ENCODE measurements around the gene CCDC57. TPM values are rescaled to one million over a fixed set of nuclear protein-coding genes. Genes with fewer than 3 reads are reported as not detected.

CCDC57 gene
- total and polyA plus RNA-seq, 9 of the 15 experiments (the other 6 are each of a cell fraction or from before 2014, with no cell fraction given): 0.83 to 36.2 (median 13.6) TPM

DNA sequence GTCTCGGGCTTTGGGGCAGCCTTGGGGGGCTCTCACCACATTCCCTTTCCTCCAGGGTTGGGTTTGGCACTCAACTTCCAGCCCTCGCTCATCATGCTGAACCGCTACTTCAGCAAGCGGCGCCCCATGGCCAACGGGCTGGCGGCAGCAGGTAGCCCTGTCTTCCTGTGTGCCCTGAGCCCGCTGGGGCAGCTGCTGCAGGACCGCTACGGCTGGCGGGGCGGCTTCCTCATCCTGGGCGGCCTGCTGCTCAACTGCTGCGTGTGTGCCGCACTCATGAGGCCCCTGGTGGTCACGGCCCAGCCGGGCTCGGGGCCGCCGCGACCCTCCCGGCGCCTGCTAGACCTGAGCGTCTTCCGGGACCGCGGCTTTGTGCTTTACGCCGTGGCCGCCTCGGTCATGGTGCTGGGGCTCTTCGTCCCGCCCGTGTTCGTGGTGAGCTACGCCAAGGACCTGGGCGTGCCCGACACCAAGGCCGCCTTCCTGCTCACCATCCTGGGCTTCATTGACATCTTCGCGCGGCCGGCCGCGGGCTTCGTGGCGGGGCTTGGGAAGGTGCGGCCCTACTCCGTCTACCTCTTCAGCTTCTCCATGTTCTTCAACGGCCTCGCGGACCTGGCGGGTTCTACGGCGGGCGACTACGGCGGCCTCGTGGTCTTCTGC, 24.6 kb upstream of the CCDC57 start (continued):
- TF ChIP-seq FIP1L1 (IDR thresholded peaks at IDR 0.05; ENCODE audit: low read depth, low read length, poor library complexity, severe bottlenecking): no peak
- no peak for TF ChIP-seq SRSF3 (IDR thresholded peaks at IDR 0.05; ENCODE audit: insufficient read depth, low read length)
- no peak for TF ChIP-seq ASH1L (IDR thresholded peaks at IDR 0.05; ENCODE audit: borderline replicate concordance, low read depth, partially characterized antibody)
- no peak; the same call in 1 of the 2 replicates for TF ChIP-seq ZFX (CRISPR knock-in tag; IDR thresholded peaks at IDR 0.05)
- no peak for TF ChIP-seq ZNF79 (CRISPR knock-in tag; IDR thresholded peaks at IDR 0.05; ENCODE audit: low read depth)
- TF ChIP-seq, protein P1, sequence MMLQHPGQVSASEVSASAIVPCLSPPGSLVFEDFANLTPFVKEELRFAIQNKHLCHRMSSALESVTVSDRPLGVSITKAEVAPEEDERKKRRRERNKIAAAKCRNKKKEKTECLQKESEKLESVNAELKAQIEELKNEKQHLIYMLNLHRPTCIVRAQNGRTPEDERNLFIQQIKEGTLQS (IDR thresholded peaks at IDR 0.05): peak; percentile 17; the same call in 1 of the 2 replicates
- TF ChIP-seq, protein P1 (CRISPR knock-in tag; conservative IDR thresholded peaks at IDR 0.05): no peak
- TF ChIP-seq JUND (IDR thresholded peaks at IDR 0.05; ENCODE audit: borderline replicate concordance, low read depth, low read length): no peak
- no peak for TF ChIP-seq JUND (tag; IDR thresholded peaks at IDR 0.05; ENCODE audit: borderline replicate concordance, low read depth, low read length)
- TF ChIP-seq SIN3B (IDR thresholded peaks at IDR 0.05; ENCODE audit: low read depth): no peak
- no peak for TF ChIP-seq ZFPM2 (CRISPR knock-in tag; IDR thresholded peaks at IDR 0.05)
